Measurements from ENCODE around the gene MATCAP1. TPM values are rescaled to one million over a fixed set of nuclear protein-coding genes. Genes with fewer than 3 reads are reported as not detected.
A peak's percentile ranks its signal among the peaks of the same experiment; 100 is the strongest.

MATCAP1 gene
- total and polyA plus RNA-seq, 2 of the 13 experiments (the other 11 are each of a cell fraction or from before 2014, with no cell fraction given), result 11.2 to 24.5 TPM

- H3K27me3 ChIP-seq (ENCODE audit: control insufficient read depth in 1 of 2, insufficient read depth in 2 of 2, low read length in 2 of 2), result no peaks in the 10 kb centered on the region; a peak in 1 of 5 replicates
- H3K79me2 ChIP-seq (ENCODE audit: insufficient read depth, low read length), result no peaks in the 10 kb centered on the region
- H3K36me3 ChIP-seq (replicated peaks in 1 of 2; ENCODE audit: control insufficient read depth in 1 of 2, insufficient read depth in 2 of 2, low read length in 2 of 2), result peaks cover 36 to 54% of the 10 kb centered on the region in 2 experiments
- H4K20me1 ChIP-seq (ENCODE audit: insufficient read depth, low read length), result peaks cover 9% of the 10 kb centered on the region; the same call in 1 of the 2 replicates
- no peak overlapping the region for H3K9ac ChIP-seq (ENCODE audit: insufficient read depth, low read depth, low read length)
- CTCF ChIA-PET (ENCODE audit: low intra/inter-chr PET ratio, low total read pairs), result no interaction called here
- FAIRE-seq (no peak), ATAC-seq (peak; percentile 4), DNase-seq (ENCODE audit: low spot score) (no peak)
- H3K27ac ChIP-seq (ENCODE audit: extremely low read length, insufficient read depth, low read length), result no peak overlapping the region
- H3K4me2 ChIP-seq (ENCODE audit: low read depth, low read length), result no peak overlapping the region
- H3K4me3 ChIP-seq (replicated peaks in 1 of 3; ENCODE audit: insufficient read depth in 1 of 3, low read depth in 2 of 3, low read length in 3 of 3), result no peak overlapping the region
- intact Hi-C loops (cut with micrococcal nuclease; ENCODE audit: unreplicated experiment) (no loop called here), in situ Hi-C loops (cut with HindIII; ENCODE audit: extremely low pct_ligation_motif_present, low pct_unique_long_range_greater_than_20kb) (no loop called here)
- H3K4me1 ChIP-seq (ENCODE audit: insufficient read depth, low read length), result peaks cover 18% of the 10 kb centered on the region
- H3K9me3 ChIP-seq (ENCODE audit: low read length), result no peaks in the 10 kb centered on the region
- WGBS (ENCODE audit: low lambda C conversion rate), result 90% methylated on average over 10 of the region's 11 CpGs
- H2AFZ ChIP-seq (ENCODE audit: low read length), result no peak overlapping the region
- BruUV-seq (replicated peaks), result no TSS peak
- POLR2A ChIA-PET, result interaction anchor here (1.7 to 4.1 kb wide), 3 partner anchors 7 to 37 kb away, joined by 13 to 19 read pairs (median 16); partner anchors contain the start of genes FBXL8 and TRADD
- TF ChIP-seq ZC3H13 (CRISPR knock-in tag; IDR thresholded peaks at IDR 0.05) (peak; percentile 78; the same call in 1 of the 2 replicates), PHB2 (IDR thresholded peaks at IDR 0.05; ENCODE audit: partially characterized antibody) (no peak), ZBTB33 (CRISPR knock-in tag; IDR thresholded peaks at IDR 0.05) (peak; percentile 90), ZNF841 (CRISPR knock-in tag; IDR thresholded peaks at IDR 0.05; ENCODE audit: borderline replicate concordance) (peak; percentile 21; the same call in 1 of the 2 replicates), MEF2D (CRISPR knock-in tag; IDR thresholded peaks at IDR 0.05) (no peak), ZNF18 (CRISPR knock-in tag; IDR thresholded peaks at IDR 0.05; ENCODE audit: insufficient replicate concordance) (no peak), ZNF333 (CRISPR knock-in tag; IDR thresholded peaks at IDR 0.05; ENCODE audit: borderline replicate concordance) (no peak), ZNF350 (CRISPR knock-in tag; IDR thresholded peaks at IDR 0.05; ENCODE audit: borderline replicate concordance, low read depth) (0 out of 2 replicates have a peak, but pooled peaks have one; percentile 4), PTBP1 (IDR thresholded peaks at IDR 0.05; ENCODE audit: low read depth, low read length, poor library complexity, severe bottlenecking) (no peak), MEIS2 (CRISPR knock-in tag; IDR thresholded peaks at IDR 0.05) (no peak), TBL1XR1 (IDR thresholded peaks at IDR 0.05; ENCODE audit: borderline replicate concordance, low read length, partially characterized antibody) (no peak), ZNF142 (CRISPR knock-in tag; IDR thresholded peaks at IDR 0.05) (0 out of 2 replicates have a peak, but pooled peaks have one; percentile 18), KLF6 (CRISPR knock-in tag; IDR thresholded peaks at IDR 0.05) (no peak)
These were observed 35.0 kb downstream of the MATCAP1 start for GRCh38 chr16:67148656-67149275.

Measured in HepG2 (cell line).